B cell (primary cell): Measurements from ENCODE around the gene USH2A. TPM values are rescaled to one million over a fixed set of nuclear protein-coding genes. Genes with fewer than 3 reads are reported as not detected.

Source experiments
- ATAC-seq: fragments of 200-7000 bp; cut with Tn5 transposase; one replicate; pipeline ENCODE4 v1.10.0; 2021; ENCODE audit warnings: low read depth, mild to moderate bottlenecking, moderate number of reproducible peaks, moderate library complexity
- CTCF ChIA-PET: fragments of 350-600 bp; sonication (Branson Sonifier 250); formaldehyde crosslinking; loops from one replicate; lab custom pipeline; 2021; ENCODE audit warnings: antibody characterized with exemption, inconsistent platforms; lab: Charles Lee
- POLR2A ChIA-PET: fragments of 350-600 bp; sonication (Branson Sonifier 250); formaldehyde crosslinking; loops from one replicate; lab custom pipeline; 2021; ENCODE audit warnings: antibody characterized with exemption; lab: Charles Lee
- DNase-seq: peaks from one replicate; pipeline ENCODE4 v3.0.0; 2013
- H2AFZ ChIP-seq: 2 replicates; pipeline ENCODE4 v1.6.1; 2012; ENCODE audit warnings: mild to moderate bottlenecking, low read depth, low read length; ENCODE audit not compliant: insufficient read depth, poor library complexity, severe bottlenecking
- H3K27ac ChIP-seq, 2 donors: 1 replicate in 1 of 2; 2 replicates in 1 of 2; pipeline ENCODE4 v1.5.1; 2012 to 2013; ENCODE audit warnings: low read length in 2 of 2, mild to moderate bottlenecking in 2 of 2, moderate library complexity in 1 of 2
- H3K27me3 ChIP-seq, 4 experiments: fragments of 200-600 bp in 1 of 4; sonication (generic) in 1 of 4; replicated peaks in 1 of 4; 1 replicate in 2 of 4; 2 replicates in 2 of 4; pipeline versions ENCODE4 v1.6.1 to v1.7.0; 2013 to 2016; ENCODE audit warnings: low read length in 3 of 4, mild to moderate bottlenecking in 2 of 4, mixed read lengths in 1 of 4, moderate library complexity in 1 of 4; ENCODE audit not compliant: insufficient read depth in 4 of 4, control insufficient read depth in 3 of 4; ENCODE audit errors: control extremely low read depth in 1 of 4
- H3K36me3 ChIP-seq, 2 experiments: replicated peaks in 1 of 2; 1 replicate in 1 of 2; 2 replicates in 1 of 2; pipeline versions ENCODE4 v1.6.1 to v1.7.1; 2013; ENCODE audit warnings: low read length in 1 of 2; ENCODE audit not compliant: insufficient read depth in 2 of 2, control insufficient read depth in 1 of 2; ENCODE audit errors: control extremely low read depth in 1 of 2, extremely low read depth in 1 of 2
- H3K4me1 ChIP-seq, 2 donors: fragments of 200-600 bp in 1 of 2; sonication (generic) in 1 of 2; 1 replicate in 1 of 2; 2 replicates in 1 of 2; pipeline versions ENCODE4 v1.5.1 to v1.6.1; 2013 to 2017; ENCODE audit warnings: low read length in 2 of 2; ENCODE audit not compliant: control insufficient read depth in 2 of 2, insufficient read depth in 2 of 2
- H3K4me2 ChIP-seq: replicated peaks from 2 replicates; pipeline ENCODE3; 2012; ENCODE audit warnings: mild to moderate bottlenecking, low read depth, low read length; ENCODE audit not compliant: poor library complexity, severe bottlenecking
- H3K4me3 ChIP-seq, 5 experiments: fragments of 200-600 bp in 1 of 5; sonication (generic) in 1 of 5; 1 replicate in 3 of 5; 2 replicates in 2 of 5; pipeline versions ENCODE4 v1.5.1 to v1.7.0; 2011 to 2016; ENCODE audit warnings: low read length in 4 of 5, mild to moderate bottlenecking in 4 of 5, low read depth in 2 of 5, control low read depth in 1 of 5, moderate library complexity in 1 of 5; ENCODE audit not compliant: insufficient read depth in 1 of 5; ENCODE audit errors: control extremely low read depth in 1 of 5, extremely low read depth in 1 of 5
- H3K79me2 ChIP-seq: fragments of 200-600 bp; sonication (generic); one replicate; pipeline ENCODE4 v1.6.0; 2016; ENCODE audit warnings: low read length; ENCODE audit not compliant: control insufficient read depth, insufficient read depth
- H3K9ac ChIP-seq: fragments of 200-600 bp; sonication (generic); 2 replicates; pipeline ENCODE4 v1.6.1; 2017; ENCODE audit warnings: mild to moderate bottlenecking, low read length, moderate library complexity
- H3K9me3 ChIP-seq, 3 donors: one replicate each; pipeline versions ENCODE4 v1.6.1 to v1.7.1; 2013; ENCODE audit warnings: low read length in 2 of 3; ENCODE audit not compliant: control insufficient read depth in 2 of 3, insufficient read depth in 1 of 3; ENCODE audit errors: control extremely low read depth in 1 of 3
- H4K20me1 ChIP-seq: 2 replicates; pipeline ENCODE4 v1.6.0; 2012; ENCODE audit warnings: mild to moderate bottlenecking, low read length; ENCODE audit not compliant: insufficient read depth, control insufficient read depth, poor library complexity, severe bottlenecking
- H3K27ac Mint-ChIP-seq: one replicate; pipeline ENCODE4 v1.8.0; 2021; ENCODE audit warnings: mixed read lengths
- H3K27me3 Mint-ChIP-seq: one replicate; pipeline ENCODE4 v1.8.0; 2021; ENCODE audit warnings: mixed read lengths
- H3K4me1 Mint-ChIP-seq: one replicate; pipeline ENCODE4 v1.8.0; 2021; ENCODE audit warnings: mixed read lengths
- H3K4me3 Mint-ChIP-seq: one replicate; pipeline ENCODE4 v1.8.0; 2021; ENCODE audit warnings: mixed read lengths
- H3K9me3 Mint-ChIP-seq: one replicate; pipeline ENCODE4 v1.8.0; 2022; ENCODE audit warnings: mixed read lengths; ENCODE audit not compliant: insufficient read depth
- EZH2 ChIP-seq: IDR thresholded peaks from 2 replicates; pipeline ENCODE4 v1.6.1; 2012; ENCODE audit warnings: borderline replicate concordance, low read depth, mild to moderate bottlenecking, moderate library complexity, low read length; ENCODE audit not compliant: insufficient read depth, poor library complexity, severe bottlenecking
- WGBS: methylation state at CpG from one replicate; pipeline ENCODE4 v1.1.5; 2013; ENCODE audit warnings: missing lambda C conversion rate; ENCODE audit not compliant: insufficient coverage; 5-methylcytosine and 5-hydroxymethylcytosine counted together
- intact Hi-C: fragments of 100-400 bp; cut with micrococcal nuclease; formaldehyde crosslinking; loops from one replicate; pipeline ENCODE4 v1.10.0; 2022
- polyA plus RNA-seq: library from polyadenylated mRNA; depleted of rRNA; stranded (reverse); fragments of >200 nt; gene quantifications from 2 replicates; pipeline ENCODE4 v1.2.3, GENCODE V29; 2012
- total RNA-seq, 2 donors: library from RNA; stranded (reverse); fragments of 120-200 nt in 1 of 2; gene quantifications; 1 replicate in 1 of 2; 2 replicates in 1 of 2; pipeline versions ENCODE4 v1.2.3 to v1.2.4, GENCODE V29; 2013 to 2022
- TF ChIP-seq, protein P1 (sequence below): fragments of 200-600 bp; IDR thresholded peaks from one replicate; pipeline ENCODE4 v1.8.0; 2022; ENCODE audit warnings: antibody characterized with exemption, mild to moderate bottlenecking

The USH2A gene
- total and polyA plus RNA-seq, 2 donors (not counting 1 experiment from before 2014, with no cell fraction given), result 0.01 TPM; not detected in 1

DNA sequence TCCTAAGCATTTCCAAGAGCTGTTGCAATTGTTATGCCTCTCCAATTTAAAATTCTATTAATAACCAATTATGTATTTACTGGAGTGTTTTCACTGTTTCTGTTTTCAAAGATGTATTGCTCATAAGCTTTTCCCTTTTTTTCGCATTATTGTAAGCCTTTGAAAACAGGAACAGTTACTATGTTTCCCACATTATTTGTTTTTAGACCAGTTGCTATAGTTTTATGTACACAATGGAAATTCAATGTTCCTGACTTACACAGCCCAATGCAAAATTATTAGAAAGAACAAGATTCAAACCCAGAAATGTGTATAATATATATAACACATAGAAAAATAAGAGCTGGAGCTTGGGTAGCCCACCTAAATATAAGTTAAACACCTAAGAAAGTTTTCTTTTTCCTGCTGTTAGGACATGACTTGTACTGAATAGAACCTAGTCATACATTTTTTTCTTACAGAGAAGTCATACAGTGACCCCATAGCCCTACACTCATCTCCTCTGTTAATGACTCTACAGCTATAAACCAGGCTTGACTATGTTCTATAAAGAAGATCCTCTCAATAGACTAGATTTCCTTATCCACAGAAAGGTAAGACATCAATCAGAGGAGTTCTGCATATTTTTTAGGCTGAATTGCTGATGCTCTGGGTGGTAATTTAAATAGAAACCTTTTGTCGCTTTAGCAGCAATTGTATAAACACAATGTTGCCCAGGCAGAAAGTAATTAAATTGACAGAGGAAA, 299.6 kb downstream of the USH2A start:
- ChIA-PET CTCF (no interaction called here), POLR2A (no interaction called here)
- Histone ChIP-seq H3K4me1 (no peaks in the 10 kb centered on the region), H3K79me2 (no peaks in the 10 kb centered on the region), H3K27ac (no peak overlapping the region), H3K36me3 (no peaks in the 10 kb centered on the region), H3K4me3 (no peak overlapping the region), H3K9ac (no peak overlapping the region), H3K9me3 (no peaks in the 10 kb centered on the region), H4K20me1 (no peaks in the 10 kb centered on the region), H2AFZ (no peak overlapping the region), H3K27me3 (no peaks in the 10 kb centered on the region), H3K4me2 (no peak overlapping the region)
- DNase-seq, result no peak
- WGBS, result no CpG with 5 or more reads among the region's 2 CpGs
- no peak for TF ChIP-seq EZH2
- TF ChIP-seq, protein P1, sequence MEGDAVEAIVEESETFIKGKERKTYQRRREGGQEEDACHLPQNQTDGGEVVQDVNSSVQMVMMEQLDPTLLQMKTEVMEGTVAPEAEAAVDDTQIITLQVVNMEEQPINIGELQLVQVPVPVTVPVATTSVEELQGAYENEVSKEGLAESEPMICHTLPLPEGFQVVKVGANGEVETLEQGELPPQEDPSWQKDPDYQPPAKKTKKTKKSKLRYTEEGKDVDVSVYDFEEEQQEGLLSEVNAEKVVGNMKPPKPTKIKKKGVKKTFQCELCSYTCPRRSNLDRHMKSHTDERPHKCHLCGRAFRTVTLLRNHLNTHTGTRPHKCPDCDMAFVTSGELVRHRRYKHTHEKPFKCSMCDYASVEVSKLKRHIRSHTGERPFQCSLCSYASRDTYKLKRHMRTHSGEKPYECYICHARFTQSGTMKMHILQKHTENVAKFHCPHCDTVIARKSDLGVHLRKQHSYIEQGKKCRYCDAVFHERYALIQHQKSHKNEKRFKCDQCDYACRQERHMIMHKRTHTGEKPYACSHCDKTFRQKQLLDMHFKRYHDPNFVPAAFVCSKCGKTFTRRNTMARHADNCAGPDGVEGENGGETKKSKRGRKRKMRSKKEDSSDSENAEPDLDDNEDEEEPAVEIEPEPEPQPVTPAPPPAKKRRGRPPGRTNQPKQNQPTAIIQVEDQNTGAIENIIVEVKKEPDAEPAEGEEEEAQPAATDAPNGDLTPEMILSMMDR, result no peak
- ATAC-seq, result no peak
- intact Hi-C loops, result no loop called here
- no peak overlapping the region for H3K27ac Mint-ChIP-seq
- no peaks in the 10 kb centered on the region for H3K4me1 Mint-ChIP-seq
- no peak overlapping the region for H3K4me3 Mint-ChIP-seq
- no peaks in the 10 kb centered on the region for H3K9me3 Mint-ChIP-seq
- no peaks in the 10 kb centered on the region for H3K27me3 Mint-ChIP-seq

GRCh38 chr1:216119600-216119999, 303.6 kb downstream of the USH2A start:
- H3K9ac ChIP-seq, result no peak overlapping the region
- H3K79me2 ChIP-seq, result no peaks in the 10 kb centered on the region
- no peaks in the 10 kb centered on the region for H3K36me3 ChIP-seq
- no peak overlapping the region for H2AFZ ChIP-seq
- WGBS, result no CpG with 5 or more reads among the region's 2 CpGs
- no peaks in the 10 kb centered on the region for H3K9me3 ChIP-seq
- ATAC-seq, result no peak
- no peak overlapping the region for H3K4me2 ChIP-seq
- Mint-ChIP-seq H3K27ac (no peak overlapping the region), H3K9me3 (no peaks in the 10 kb centered on the region), H3K4me3 (no peak overlapping the region), H3K4me1 (no peaks in the 10 kb centered on the region), H3K27me3 (no peaks in the 10 kb centered on the region)
- ChIA-PET POLR2A (no interaction called here), CTCF (no interaction called here)
- TF ChIP-seq, protein P1, result no peak
- TF ChIP-seq EZH2, result no peak
- no peak overlapping the region for H3K4me3 ChIP-seq
- H3K4me1 ChIP-seq, result no peaks in the 10 kb centered on the region
- H3K27me3 ChIP-seq, result no peaks in the 10 kb centered on the region
- no peak for DNase-seq
- no peak overlapping the region for H3K27ac ChIP-seq
- no peaks in the 10 kb centered on the region for H4K20me1 ChIP-seq
- intact Hi-C loops, result no loop called here
